ENCODE results near the gene HECW1.

Gene HECW1

DNA sequence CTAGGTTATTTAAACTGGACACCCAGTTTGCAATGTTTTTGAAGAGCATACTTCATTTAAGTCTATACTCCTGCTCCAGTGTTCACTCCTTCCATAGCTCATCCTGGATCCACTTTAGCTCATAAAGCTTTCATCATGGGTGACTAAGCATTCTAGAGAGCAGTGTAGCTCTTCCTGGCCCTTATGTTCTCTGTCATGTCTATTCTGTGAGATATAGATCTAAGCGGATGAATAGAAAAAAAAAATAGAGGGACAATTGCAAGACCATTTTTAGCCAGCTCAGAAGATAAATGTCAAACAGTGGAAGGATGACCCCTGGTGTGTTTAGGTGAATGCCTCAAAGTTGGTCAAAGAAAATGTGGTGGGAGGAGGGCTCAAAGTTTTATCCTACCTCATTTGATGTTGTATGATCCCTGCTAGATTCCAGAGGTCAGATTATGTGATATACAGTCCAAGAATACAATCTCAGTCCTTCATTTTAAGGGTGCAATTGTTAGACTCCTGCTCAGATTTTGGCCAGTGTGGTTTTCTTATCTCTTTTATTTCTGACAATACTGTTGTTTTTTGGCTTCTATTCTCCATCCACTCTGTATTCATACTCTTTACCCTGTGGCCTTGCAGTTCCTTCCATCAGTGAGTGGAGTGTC lies 7.5 kb upstream of the HECW1 start:
- no peak for TF ChIP-seq POLR2AphosphoS5 (IDR thresholded peaks at IDR 0.05; ENCODE audit: low read depth, low read length)
- TF ChIP-seq, protein P1, sequence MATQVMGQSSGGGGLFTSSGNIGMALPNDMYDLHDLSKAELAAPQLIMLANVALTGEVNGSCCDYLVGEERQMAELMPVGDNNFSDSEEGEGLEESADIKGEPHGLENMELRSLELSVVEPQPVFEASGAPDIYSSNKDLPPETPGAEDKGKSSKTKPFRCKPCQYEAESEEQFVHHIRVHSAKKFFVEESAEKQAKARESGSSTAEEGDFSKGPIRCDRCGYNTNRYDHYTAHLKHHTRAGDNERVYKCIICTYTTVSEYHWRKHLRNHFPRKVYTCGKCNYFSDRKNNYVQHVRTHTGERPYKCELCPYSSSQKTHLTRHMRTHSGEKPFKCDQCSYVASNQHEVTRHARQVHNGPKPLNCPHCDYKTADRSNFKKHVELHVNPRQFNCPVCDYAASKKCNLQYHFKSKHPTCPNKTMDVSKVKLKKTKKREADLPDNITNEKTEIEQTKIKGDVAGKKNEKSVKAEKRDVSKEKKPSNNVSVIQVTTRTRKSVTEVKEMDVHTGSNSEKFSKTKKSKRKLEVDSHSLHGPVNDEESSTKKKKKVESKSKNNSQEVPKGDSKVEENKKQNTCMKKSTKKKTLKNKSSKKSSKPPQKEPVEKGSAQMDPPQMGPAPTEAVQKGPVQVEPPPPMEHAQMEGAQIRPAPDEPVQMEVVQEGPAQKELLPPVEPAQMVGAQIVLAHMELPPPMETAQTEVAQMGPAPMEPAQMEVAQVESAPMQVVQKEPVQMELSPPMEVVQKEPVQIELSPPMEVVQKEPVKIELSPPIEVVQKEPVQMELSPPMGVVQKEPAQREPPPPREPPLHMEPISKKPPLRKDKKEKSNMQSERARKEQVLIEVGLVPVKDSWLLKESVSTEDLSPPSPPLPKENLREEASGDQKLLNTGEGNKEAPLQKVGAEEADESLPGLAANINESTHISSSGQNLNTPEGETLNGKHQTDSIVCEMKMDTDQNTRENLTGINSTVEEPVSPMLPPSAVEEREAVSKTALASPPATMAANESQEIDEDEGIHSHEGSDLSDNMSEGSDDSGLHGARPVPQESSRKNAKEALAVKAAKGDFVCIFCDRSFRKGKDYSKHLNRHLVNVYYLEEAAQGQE (IDR thresholded peaks at IDR 0.05; ENCODE audit: insufficient read depth in 1 of 2, low read depth in 2 of 2, low read length in 2 of 2), result no peak
- no peak for TF ChIP-seq TAF1 (IDR thresholded peaks at IDR 0.05; ENCODE audit: borderline replicate concordance, insufficient read depth, low read length)
- TF ChIP-seq FOXP2 (optimal IDR thresholded peaks at IDR 0.05; ENCODE audit: borderline replicate concordance, extremely low read depth, extremely low read length, insufficient read depth), result no peak
- no peak for TF ChIP-seq SIN3A (IDR thresholded peaks at IDR 0.05; ENCODE audit: borderline replicate concordance, insufficient read depth, low read length)

DNA sequence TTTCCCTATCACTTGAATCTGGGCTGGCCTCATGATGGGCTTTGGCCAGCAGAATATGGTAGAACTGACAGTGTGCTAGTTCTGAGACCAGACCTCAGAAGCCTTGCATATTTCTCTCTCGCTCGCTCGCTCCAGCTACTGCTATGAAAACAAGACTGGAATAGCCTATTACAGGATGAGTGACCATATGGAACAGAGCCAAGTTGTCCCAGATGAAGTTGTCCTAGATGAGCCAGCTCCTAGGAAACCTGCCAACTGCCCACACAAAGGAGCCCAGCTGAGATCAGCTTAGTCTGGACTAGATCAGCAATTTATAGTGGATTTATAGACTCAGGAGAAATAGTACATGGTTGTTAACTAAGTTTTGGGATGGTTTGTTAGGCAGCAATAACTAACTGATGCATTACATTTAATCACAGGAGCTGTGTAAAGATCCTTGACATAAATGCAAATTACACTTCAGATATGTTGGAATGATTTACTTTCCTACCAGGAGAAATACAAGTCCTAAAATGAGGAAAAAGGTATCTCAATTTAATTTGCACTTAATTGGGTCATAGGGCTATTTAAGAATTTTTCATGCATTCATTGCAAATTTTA lies 6.8 kb upstream of the HECW1 start:
- no peak for TF ChIP-seq TAF1 (IDR thresholded peaks at IDR 0.05; ENCODE audit: borderline replicate concordance, insufficient read depth, low read length)
- TF ChIP-seq, protein P1 (IDR thresholded peaks at IDR 0.05; ENCODE audit: insufficient read depth in 1 of 2, low read depth in 2 of 2, low read length in 2 of 2), result no peak
- TF ChIP-seq SIN3A (IDR thresholded peaks at IDR 0.05; ENCODE audit: borderline replicate concordance, insufficient read depth, low read length), result no peak
- TF ChIP-seq FOXP2 (optimal IDR thresholded peaks at IDR 0.05; ENCODE audit: borderline replicate concordance, extremely low read depth, extremely low read length, insufficient read depth), result no peak
- TF ChIP-seq POLR2AphosphoS5 (IDR thresholded peaks at IDR 0.05; ENCODE audit: low read depth, low read length), result no peak

DNA sequence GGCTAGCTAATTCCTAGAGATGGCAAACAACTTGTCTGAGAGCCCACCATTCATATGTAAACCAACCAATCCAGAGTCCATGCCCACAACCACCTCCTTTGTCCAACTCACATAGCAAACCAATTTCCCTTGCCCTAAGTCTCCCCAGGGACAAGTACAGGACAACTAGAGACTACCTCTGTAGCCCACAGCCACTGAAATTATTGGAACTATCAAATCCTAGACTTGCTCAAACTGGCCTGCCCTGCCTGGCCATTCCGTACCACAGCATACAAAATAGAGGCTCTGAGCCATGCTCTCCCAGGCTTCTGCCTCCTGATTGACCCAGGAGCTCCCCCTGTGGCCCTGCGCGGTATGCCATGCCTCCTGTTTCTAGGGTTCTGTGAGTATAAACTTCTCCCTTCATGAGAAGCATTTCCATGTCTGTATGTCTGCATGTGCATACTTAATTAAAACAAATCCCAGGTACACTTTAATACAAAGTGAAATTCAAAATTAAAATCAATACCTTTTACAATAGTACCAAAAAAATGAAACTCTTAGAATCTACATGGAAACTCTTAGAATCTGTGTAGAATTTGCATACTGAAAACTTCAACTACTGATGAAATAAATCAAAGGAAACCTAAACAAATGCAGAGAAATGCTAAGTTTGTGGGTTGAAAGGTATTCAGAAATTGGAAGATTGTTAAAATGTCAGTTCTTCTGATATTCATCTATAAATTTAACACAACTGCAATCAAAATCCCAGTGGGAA lies 4.0 kb upstream of the HECW1 start:
- TF ChIP-seq, protein P1 (IDR thresholded peaks at IDR 0.05; ENCODE audit: insufficient read depth in 1 of 2, low read depth in 2 of 2, low read length in 2 of 2), result no peak
- TF ChIP-seq FOXP2 (optimal IDR thresholded peaks at IDR 0.05; ENCODE audit: borderline replicate concordance, extremely low read depth, extremely low read length, insufficient read depth) (no peak), TAF1 (IDR thresholded peaks at IDR 0.05; ENCODE audit: borderline replicate concordance, insufficient read depth, low read length) (no peak), POLR2AphosphoS5 (IDR thresholded peaks at IDR 0.05; ENCODE audit: low read depth, low read length) (no peak), SIN3A (IDR thresholded peaks at IDR 0.05; ENCODE audit: borderline replicate concordance, insufficient read depth, low read length) (no peak)

DNA sequence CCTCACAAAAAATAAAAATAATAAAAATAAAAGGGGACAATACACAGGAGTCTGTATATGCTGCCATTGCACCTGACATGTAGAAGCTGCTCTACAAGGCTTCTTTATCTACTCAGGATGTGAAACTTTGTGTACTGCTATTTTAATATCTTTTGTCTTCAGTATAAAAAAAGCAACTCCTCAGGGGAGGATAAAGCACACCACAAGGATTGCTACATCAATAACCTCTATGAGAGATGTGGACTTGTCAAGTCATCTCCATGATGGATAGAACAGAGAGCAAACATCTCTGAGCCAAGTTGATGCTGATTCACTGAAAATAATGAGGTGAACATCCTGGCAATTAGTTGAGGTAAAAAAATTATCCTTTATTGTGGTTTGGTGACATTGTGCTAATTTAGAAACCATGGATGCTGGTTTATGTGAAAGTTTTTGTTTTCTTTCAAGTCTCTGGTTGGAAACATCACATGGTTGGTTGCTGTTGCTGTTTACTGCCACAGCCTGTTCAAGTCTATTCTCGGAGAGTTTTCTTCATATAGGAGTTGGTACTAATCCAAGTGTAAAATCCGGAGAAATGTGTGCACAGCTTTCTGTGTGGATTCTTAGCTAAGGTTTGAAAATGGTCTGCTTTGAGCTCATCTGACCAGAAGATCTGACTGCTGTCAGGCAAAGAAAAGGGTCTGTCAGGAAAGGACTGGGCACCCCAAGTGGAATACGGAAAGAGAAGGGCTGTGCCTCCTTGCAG lies 1.5 kb upstream of the HECW1 start:
- TF ChIP-seq TAF1 (IDR thresholded peaks at IDR 0.05; ENCODE audit: borderline replicate concordance, insufficient read depth, low read length) (no peak), POLR2AphosphoS5 (IDR thresholded peaks at IDR 0.05; ENCODE audit: low read depth, low read length) (no peak), FOXP2 (optimal IDR thresholded peaks at IDR 0.05; ENCODE audit: borderline replicate concordance, extremely low read depth, extremely low read length, insufficient read depth) (no peak), SIN3A (IDR thresholded peaks at IDR 0.05; ENCODE audit: borderline replicate concordance, insufficient read depth, low read length) (no peak)
- TF ChIP-seq, protein P1 (IDR thresholded peaks at IDR 0.05; ENCODE audit: insufficient read depth in 1 of 2, low read depth in 2 of 2, low read length in 2 of 2), result no peak
